Endothelial cell (in vitro differentiated cells): ENCODE results near the gene KAT7. TPM values are rescaled to one million over a fixed set of nuclear protein-coding genes. Genes with fewer than 3 reads are reported as not detected.

ENCODE experiments used
- DNase-seq: peaks from one replicate; pipeline ENCODE4 v3.0.0; 2021; ENCODE audit warnings: low spot score
- H3K27ac Mint-ChIP-seq: one replicate; pipeline ENCODE4 v1.8.0; 2021; ENCODE audit warnings: mixed read lengths, inconsistent platforms; ENCODE audit not compliant: unreplicated experiment
- H3K27me3 Mint-ChIP-seq: one replicate; pipeline ENCODE4 v1.8.0; 2021; ENCODE audit warnings: mild to moderate bottlenecking, moderate library complexity, mixed read lengths, inconsistent platforms; ENCODE audit not compliant: unreplicated experiment
- H3K36me3 Mint-ChIP-seq: one replicate; pipeline ENCODE4 v1.8.0; 2021; ENCODE audit warnings: mild to moderate bottlenecking, low read depth, mixed read lengths, inconsistent platforms; ENCODE audit not compliant: unreplicated experiment
- H3K4me1 Mint-ChIP-seq: one replicate; pipeline ENCODE4 v1.8.0; 2021; ENCODE audit warnings: mild to moderate bottlenecking, mixed read lengths, inconsistent platforms; ENCODE audit not compliant: unreplicated experiment
- H3K4me3 Mint-ChIP-seq: one replicate; pipeline ENCODE4 v1.8.0; 2021; ENCODE audit warnings: mild to moderate bottlenecking, mixed read lengths, inconsistent platforms; ENCODE audit not compliant: unreplicated experiment
- H3K9me3 Mint-ChIP-seq: one replicate; pipeline ENCODE4 v1.8.0; 2021; ENCODE audit warnings: mixed read lengths, inconsistent platforms; ENCODE audit not compliant: unreplicated experiment
- total RNA-seq: library from RNA; stranded (reverse); fragmentation: NEBNext Ultra II Directional; extraction: Animal tissue kit (Norgen Biotek cat#: 25700); gene quantifications from one replicate; pipeline ENCODE4 v1.2.1, GENCODE V29; 2021; ENCODE audit not compliant: unreplicated experiment
- TF ChIP-seq, protein P1 (sequence below): fragments of 200-600 bp; sonication (generic); IDR thresholded peaks from one replicate; pipeline ENCODE4 v1.5.0; 2021; ENCODE audit warnings: antibody characterized with exemption; ENCODE audit not compliant: unreplicated experiment

The KAT7 gene
- total RNA-seq, 1 donor from 2014 or later, result 307 TPM

DNA sequence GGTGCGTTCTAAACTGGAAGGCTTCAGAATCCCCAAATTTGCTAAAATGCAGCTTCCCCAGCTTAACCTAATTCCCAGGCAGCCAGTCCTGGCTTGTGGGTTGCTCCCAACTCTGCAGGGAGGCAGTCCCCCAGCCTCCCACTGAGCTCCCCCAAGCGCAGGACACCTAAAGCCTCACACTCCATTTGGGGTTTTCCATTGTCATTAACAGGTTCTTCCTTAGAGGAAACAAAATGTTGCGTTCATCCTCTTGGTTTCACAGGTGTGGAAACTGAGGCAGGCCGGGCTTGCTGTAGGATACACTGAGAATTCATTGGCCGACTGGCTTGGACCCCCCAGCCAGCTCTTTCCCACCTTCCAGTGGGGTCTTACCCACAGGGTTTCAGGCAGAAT lies 61.7 kb downstream of the KAT7 start:
- Mint-ChIP-seq H3K27me3 (peaks cover 21% of the 10 kb centered on the region), H3K4me1 (peaks cover 13% of the 10 kb centered on the region), H3K27ac (no peak overlapping the region), H3K9me3 (no peaks in the 10 kb centered on the region), H3K36me3 (peaks cover 10% of the 10 kb centered on the region), H3K4me3 (no peak overlapping the region)
- no peak for DNase-seq
- TF ChIP-seq, protein P1, sequence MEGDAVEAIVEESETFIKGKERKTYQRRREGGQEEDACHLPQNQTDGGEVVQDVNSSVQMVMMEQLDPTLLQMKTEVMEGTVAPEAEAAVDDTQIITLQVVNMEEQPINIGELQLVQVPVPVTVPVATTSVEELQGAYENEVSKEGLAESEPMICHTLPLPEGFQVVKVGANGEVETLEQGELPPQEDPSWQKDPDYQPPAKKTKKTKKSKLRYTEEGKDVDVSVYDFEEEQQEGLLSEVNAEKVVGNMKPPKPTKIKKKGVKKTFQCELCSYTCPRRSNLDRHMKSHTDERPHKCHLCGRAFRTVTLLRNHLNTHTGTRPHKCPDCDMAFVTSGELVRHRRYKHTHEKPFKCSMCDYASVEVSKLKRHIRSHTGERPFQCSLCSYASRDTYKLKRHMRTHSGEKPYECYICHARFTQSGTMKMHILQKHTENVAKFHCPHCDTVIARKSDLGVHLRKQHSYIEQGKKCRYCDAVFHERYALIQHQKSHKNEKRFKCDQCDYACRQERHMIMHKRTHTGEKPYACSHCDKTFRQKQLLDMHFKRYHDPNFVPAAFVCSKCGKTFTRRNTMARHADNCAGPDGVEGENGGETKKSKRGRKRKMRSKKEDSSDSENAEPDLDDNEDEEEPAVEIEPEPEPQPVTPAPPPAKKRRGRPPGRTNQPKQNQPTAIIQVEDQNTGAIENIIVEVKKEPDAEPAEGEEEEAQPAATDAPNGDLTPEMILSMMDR, result no peak

DNA sequence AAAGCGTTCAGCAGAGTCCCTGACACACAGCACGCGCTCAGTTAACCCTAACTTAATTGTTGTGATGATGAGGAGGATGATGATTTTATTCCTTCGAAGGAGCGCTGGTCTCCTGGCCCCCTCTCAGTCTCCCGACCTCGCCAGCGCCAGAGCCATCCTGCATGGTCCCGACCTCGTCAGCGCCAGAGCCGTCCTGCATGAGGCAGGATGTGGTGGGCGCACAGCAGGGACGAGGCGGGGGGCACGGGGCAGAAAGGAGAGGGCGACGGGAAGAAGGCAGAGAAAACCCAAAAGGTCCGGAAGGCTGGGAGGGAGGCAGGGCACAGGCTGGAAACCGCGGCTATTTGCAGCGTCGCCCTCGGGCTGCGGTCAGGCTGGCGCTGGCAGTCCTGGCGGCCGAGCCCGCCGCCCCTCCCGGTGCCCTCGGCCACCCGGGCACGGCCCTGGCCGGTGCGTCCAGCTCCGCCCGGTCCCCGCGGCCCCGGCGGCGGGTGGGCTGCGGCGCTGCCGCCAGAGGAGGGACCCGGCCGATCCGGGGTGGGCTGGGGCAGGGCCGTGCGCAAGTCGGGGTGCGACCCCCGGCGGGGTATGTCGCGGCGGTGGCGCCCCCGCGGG lies 62.4 kb downstream of the KAT7 start:
- DNase-seq, result peak; percentile 37
- peaks cover 23% of the 10 kb centered on the region for H3K27me3 Mint-ChIP-seq
- H3K27ac Mint-ChIP-seq, result peak overlapping the region; percentile 51
- peaks cover 10% of the 10 kb centered on the region for H3K36me3 Mint-ChIP-seq
- peak overlapping the region; percentile 79 for H3K4me3 Mint-ChIP-seq
- no peaks in the 10 kb centered on the region for H3K9me3 Mint-ChIP-seq
- peaks cover 13% of the 10 kb centered on the region for H3K4me1 Mint-ChIP-seq
- TF ChIP-seq, protein P1, result no peak

DNA sequence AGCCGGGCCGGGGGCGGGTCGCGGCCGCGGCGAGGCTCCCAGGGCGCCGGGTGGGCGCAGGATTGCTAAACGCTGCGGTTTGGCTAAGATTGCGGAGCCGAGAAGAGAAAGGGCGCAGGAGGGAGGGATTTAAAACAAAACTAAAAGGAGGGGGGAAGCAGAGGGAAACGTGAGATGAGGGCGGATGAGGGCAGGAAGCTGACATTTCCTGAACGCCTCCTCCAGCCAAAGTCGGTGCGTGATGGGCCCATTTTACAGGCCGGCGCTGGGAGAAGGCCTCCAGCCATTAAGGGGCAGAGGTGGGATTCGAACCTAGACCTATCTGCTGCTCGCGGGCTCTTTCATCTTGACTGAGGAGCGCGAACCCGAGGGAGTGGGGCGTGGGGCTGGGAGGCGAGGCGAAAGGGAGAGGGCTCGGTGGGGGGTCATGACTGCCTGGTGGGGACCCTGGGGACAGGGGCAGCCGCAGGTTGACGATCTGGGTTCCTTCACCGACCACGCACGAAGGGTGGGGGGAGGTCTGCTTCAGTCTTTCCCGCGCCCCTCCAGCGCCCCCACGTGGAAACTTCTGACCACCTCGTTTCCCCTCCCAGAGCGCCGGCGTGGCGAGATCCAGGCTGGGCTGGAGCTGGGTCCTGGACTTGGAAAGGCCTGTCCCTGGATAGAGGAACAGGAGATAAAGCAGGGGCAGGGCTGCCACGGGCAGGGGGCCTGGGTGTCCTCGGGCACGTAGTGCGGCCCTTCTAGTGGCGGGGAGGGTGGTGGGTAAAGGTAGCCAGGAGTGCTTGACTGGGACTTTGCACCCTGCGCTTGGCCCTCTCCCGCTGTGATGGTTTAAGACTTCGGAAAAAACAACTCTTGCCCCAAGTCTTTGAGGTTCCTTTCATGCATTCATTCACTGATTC lies 63.2 kb downstream of the KAT7 start:
- peak overlapping the region; percentile 87 for H3K4me3 Mint-ChIP-seq
- H3K4me1 Mint-ChIP-seq, result peaks cover 13% of the 10 kb centered on the region
- peaks cover 23% of the 10 kb centered on the region for H3K27me3 Mint-ChIP-seq
- DNase-seq, result peak; percentile 92
- H3K9me3 Mint-ChIP-seq, result no peaks in the 10 kb centered on the region
- TF ChIP-seq, protein P1, result peak; percentile 81
- H3K27ac Mint-ChIP-seq, result peak overlapping the region; percentile 24
- H3K36me3 Mint-ChIP-seq, result peaks cover 10% of the 10 kb centered on the region

DNA sequence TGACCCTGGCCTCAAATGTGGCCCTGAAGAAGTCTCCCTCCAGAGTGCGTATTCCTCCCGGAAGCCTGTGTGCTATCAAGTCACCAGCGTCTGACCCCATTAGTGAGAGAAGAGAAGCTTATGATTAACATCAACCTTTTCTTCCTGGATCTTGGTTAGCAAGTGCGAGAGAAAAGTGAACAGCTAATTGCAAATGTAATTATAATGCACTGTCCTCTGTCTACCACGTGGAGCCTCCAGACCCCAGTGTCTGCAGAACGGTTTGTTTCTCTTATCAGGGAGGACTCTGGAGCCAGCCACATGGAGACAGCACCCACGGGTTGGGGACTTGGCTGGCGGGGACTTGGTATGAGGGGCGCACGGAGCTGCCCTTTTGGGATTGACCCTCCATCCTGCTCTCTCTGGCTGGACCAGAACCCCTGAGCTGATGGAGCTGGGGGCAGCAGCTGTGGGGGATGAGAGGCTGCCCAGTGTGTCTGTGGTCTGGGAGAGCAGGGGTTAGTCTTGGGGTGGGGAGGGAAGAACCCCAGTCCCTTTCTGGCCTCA lies 65.1 kb downstream of the KAT7 start:
- no peaks in the 10 kb centered on the region for H3K9me3 Mint-ChIP-seq
- H3K27ac Mint-ChIP-seq, result no peak overlapping the region
- no peak overlapping the region for H3K4me3 Mint-ChIP-seq
- H3K4me1 Mint-ChIP-seq, result peaks cover 10% of the 10 kb centered on the region
- H3K36me3 Mint-ChIP-seq, result peaks cover under 1% of the 10 kb centered on the region
- DNase-seq, result no peak
- TF ChIP-seq, protein P1, result no peak
- peaks cover 17% of the 10 kb centered on the region for H3K27me3 Mint-ChIP-seq

DNA sequence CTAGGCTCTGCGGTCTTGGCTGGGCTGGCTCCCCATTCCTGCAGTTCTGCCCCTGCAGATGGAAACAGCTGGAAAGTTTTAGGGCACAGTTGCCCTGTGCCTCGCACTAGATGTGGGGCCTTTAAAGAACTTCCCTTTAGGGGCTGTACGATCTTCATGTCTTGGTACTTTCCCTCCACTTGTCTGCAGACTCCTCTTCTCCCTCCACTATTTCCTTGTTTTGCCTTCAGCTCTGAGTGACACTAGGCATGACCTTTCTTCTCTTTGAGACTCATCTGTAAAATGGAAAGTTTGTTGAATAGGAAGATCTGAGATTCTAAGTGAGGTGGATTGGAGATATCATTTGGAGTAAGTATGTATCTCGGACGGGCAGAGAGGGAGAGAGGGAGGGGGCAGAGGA lies 65.6 kb downstream of the KAT7 start:
- peak overlapping the region; percentile 17 for H3K4me3 Mint-ChIP-seq
- peaks cover 17% of the 10 kb centered on the region for H3K27me3 Mint-ChIP-seq
- no peak for DNase-seq
- H3K4me1 Mint-ChIP-seq, result peaks cover 8% of the 10 kb centered on the region
- H3K9me3 Mint-ChIP-seq, result no peaks in the 10 kb centered on the region
- H3K27ac Mint-ChIP-seq, result peak overlapping the region; percentile 39
- H3K36me3 Mint-ChIP-seq, result no peaks in the 10 kb centered on the region
- TF ChIP-seq, protein P1, result no peak
